Small intestine (tissue), 7 donors: ENCODE data around the gene ANO5. TPM values are rescaled to one million over a fixed set of nuclear protein-coding genes. Genes with fewer than 3 reads are reported as not detected.
A peak's percentile ranks its signal among the peaks of the same experiment; 100 is the strongest.

Experiments
- DNase-seq, 2 donors: peaks; one replicate each; pipeline versions ENCODE4 v3.0.0 to v3.0.0-alpha.2; 2013
- FAIRE-seq: peaks from 2 replicates; lab custom pipeline; 2012; peaks lifted over from hg19 to GRCh38; lab: Jason Lieb, UNC
- H3K27ac ChIP-seq, 3 donors: one replicate each; pipeline ENCODE4 v1.5.1; 2013; ENCODE audit warnings: low read length in 2 of 3, mild to moderate bottlenecking in 2 of 3, control low read depth in 1 of 3, inconsistent platforms in 1 of 3, low read depth in 1 of 3, moderate library complexity in 1 of 3
- H3K27me3 ChIP-seq, 3 donors: one replicate each; pipeline ENCODE4 v1.6.1; 2013; ENCODE audit warnings: low read length in 3 of 3, inconsistent platforms in 1 of 3; ENCODE audit not compliant: control insufficient read depth in 3 of 3, insufficient read depth in 3 of 3
- H3K36me3 ChIP-seq, 3 donors: one replicate each; pipeline ENCODE4 v1.6.1; 2013; ENCODE audit warnings: low read length in 3 of 3, inconsistent platforms in 1 of 3, low read depth in 1 of 3, mild to moderate bottlenecking in 1 of 3, moderate library complexity in 1 of 3; ENCODE audit not compliant: control insufficient read depth in 3 of 3, insufficient read depth in 2 of 3
- H3K4me1 ChIP-seq, 3 donors: one replicate each; pipeline ENCODE4 v1.6.1; 2013; ENCODE audit warnings: low read length in 2 of 3, inconsistent platforms in 1 of 3, low read depth in 1 of 3, mild to moderate bottlenecking in 1 of 3, moderate library complexity in 1 of 3; ENCODE audit not compliant: control insufficient read depth in 3 of 3, insufficient read depth in 2 of 3
- H3K4me3 ChIP-seq, 3 donors: one replicate each; pipeline ENCODE4 v1.5.1; 2013; ENCODE audit warnings: low read length in 3 of 3, control low read depth in 1 of 3, inconsistent platforms in 1 of 3, low read depth in 1 of 3, mild to moderate bottlenecking in 1 of 3, moderate library complexity in 1 of 3
- H3K9me3 ChIP-seq, 2 donors: one replicate each; pipeline ENCODE4 v1.6.1; 2013; ENCODE audit warnings: low read depth in 1 of 2, low read length in 1 of 2; ENCODE audit not compliant: control insufficient read depth in 2 of 2, insufficient read depth in 1 of 2
- WGBS, 3 donors: extraction: QIAGEN DNeasy Blood & Tissue Kit; methylation state at CpG; one replicate each; pipeline ENCODE4 v1.1.7; 2013; 5-methylcytosine and 5-hydroxymethylcytosine counted together
- polyA plus RNA-seq, 4 donors: library from polyadenylated mRNA; stranded (reverse) in 3 of 4; unstranded in 1 of 4; fragments of 200-250 nt in 3 of 4; fragments of 120-200 nt in 1 of 4; gene quantifications; one replicate each; pipeline versions ENCODE4 v1.2.1 to v1.2.3, GENCODE V29; 2013
- donor health status: healthy with polysubstance abuse.
- donor health status: control.
- donor health status: control.
- donor health status: Bipolar disorder and iron deficiency.
- donor health status: healthy.

The ANO5 gene
- polyA plus RNA-seq, 4 donors, result 1.4 to 7.8 (median 1.7) TPM

DNA sequence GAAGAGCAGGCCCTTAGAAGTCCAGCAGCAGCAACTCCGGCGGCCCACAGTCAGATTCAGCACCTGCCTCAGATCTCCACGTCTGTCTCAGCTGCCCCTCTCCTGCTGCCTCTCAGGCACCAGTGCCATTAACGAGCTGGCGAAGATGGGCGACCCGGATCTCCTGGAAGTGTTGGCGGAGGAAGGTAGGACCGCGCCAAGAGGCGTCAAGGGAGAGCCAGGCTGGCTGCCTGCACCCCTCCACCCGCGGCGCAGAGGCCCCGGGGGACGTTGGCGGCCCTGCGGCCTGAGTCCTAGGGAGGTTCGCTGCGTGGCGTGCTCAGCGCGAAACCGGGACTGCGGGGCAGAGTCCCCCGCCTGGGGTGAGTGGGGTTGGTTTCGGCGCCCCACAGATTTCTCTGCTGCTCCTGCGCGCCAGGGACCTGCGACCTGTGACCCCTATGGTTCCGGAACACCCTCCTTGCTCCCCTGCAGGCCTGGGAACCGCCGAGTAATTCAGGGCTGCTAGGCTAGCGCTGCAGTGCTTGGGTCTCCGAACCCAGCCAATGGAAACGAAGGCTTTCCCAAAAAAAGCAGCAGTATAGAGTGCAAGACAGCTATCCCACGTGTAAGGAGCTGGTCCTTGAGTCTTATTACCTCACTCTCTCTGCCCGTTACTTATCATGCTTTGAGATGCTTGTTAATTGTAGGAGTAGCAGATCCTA is 615 bp downstream of the ANO5 start:
- no peaks in the 10 kb centered on the region for H3K36me3 ChIP-seq
- H3K27me3 ChIP-seq, result peaks cover 0 to 4% (median 2%) of the 10 kb centered on the region in 3 donors
- no peaks in the 10 kb centered on the region for H3K4me1 ChIP-seq
- DNase-seq (peak; percentile 40 to 63), FAIRE-seq (no peak)
- H3K9me3 ChIP-seq, result no peaks in the 10 kb centered on the region
- H3K27ac ChIP-seq, result peak overlapping the region in 2 of 3 donors; percentile 65 to 70
- 1 to 2% (median 2%) methylated on average over 38 to 39 of the region's 39 CpGs for WGBS, 3 donors
- peak overlapping the region; percentile 41 to 89 (median 82) for H3K4me3 ChIP-seq

DNA sequence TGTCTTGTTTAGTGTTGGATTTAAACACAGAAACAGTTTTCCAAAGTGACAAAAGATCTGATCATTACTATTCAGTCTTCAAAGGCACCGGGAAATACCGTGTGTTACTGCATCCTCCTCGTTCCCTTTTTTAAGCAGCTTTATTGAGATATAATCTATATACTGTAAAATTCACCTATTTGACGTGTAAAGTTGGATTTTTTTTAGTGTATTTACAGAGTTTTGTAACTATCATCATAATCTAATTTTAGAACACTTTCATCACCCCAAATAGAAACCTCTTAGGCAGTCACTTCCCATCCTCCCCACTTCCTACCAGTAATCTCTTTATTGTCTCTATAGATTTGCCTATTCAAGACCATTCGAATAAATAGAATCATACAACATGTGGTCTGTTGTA is 1.4 kb downstream of the ANO5 start:
- WGBS, 3 donors, result 28 to 42% (median 30%) methylated on average over 5 of the region's 5 CpGs
- FAIRE-seq (no peak), DNase-seq (no peak)
- Histone ChIP-seq H3K4me1 (no peaks in the 10 kb centered on the region), H3K9me3 (no peaks in the 10 kb centered on the region), H3K4me3 (no peak overlapping the region), H3K36me3 (no peaks in the 10 kb centered on the region), H3K27me3 (peaks cover 0 to 4% (median 2%) of the 10 kb centered on the region in 3 donors), H3K27ac (no peak overlapping the region)

DNA sequence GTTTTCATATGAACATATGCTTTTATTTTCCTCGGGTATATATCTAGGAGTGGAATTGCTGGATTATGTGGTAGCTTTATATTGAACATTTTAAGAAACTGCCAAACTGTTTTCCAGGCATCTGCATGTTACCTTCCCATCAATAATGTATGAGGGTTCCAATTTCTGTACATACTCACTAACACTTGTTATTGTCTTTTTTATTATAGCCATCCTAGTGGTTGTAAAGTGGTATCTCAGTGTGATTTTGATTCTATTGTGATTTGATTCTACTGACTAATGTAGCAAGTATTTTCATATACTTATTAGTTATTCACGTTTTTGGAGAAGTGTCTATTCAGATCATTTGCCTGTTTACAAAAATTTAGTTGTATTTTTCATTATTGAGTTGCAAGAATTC is 2.0 kb downstream of the ANO5 start:
- no peak for FAIRE-seq
- peaks cover 0 to 4% (median 2%) of the 10 kb centered on the region in 3 donors for H3K27me3 ChIP-seq
- H3K4me3 ChIP-seq, result no peak overlapping the region
- no peaks in the 10 kb centered on the region for H3K4me1 ChIP-seq
- no peaks in the 10 kb centered on the region for H3K36me3 ChIP-seq
- DNase-seq, result no peak
- H3K9me3 ChIP-seq, result no peaks in the 10 kb centered on the region
- no peak overlapping the region for H3K27ac ChIP-seq
- WGBS, 3 donors, result 53 to 67% (median 54%) methylated on average over 2 of the region's 2 CpGs

DNA sequence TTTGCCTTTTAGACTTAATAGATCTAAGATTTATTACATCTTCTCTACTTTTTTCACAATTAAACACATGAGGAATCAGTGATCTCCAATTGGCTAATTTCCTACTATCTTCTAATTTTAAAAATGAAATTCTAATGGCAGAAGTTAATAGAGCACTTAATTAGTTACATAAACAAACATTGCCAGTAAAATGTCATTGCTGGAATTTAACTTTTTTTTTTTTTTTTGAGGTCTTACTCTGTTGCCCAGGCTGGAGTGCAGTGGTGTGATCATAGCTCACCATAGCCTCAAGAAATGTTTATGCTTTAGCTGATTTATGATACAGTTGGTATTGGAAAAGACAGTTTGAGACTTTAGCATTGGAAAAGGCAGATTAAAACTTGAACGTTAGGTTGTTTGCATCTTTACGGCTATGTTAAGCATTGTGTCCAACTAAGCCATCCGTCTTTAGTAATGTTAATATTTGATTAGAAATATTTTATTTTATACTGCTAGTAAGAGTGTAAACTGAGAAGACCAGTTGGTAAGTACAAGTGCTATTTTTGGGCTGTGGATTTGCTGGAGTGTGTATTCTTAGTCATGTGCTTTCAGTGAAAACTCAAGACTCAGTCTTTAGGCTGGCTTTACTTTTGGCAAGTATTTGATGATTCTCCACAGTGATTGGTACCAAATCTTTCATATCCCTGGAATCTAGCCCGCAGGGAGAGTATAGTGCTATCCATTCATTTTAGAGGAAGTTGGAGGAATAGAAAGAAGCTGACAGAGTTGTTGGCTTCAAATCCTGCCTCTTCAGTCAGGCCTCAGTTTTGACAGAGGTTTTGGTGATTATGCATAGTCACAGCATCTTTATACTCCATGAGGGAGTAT is 4.5 kb downstream of the ANO5 start:
- no peaks in the 10 kb centered on the region for H3K36me3 ChIP-seq
- no peak overlapping the region for H3K4me3 ChIP-seq
- no peak for DNase-seq
- no peak overlapping the region for H3K27ac ChIP-seq
- H3K9me3 ChIP-seq, result no peaks in the 10 kb centered on the region
- WGBS, 3 donors, result 78 to 87% (median 85%) methylated on average over 4 of the region's 4 CpGs
- H3K4me1 ChIP-seq, result no peaks in the 10 kb centered on the region
- no peak for FAIRE-seq
- H3K27me3 ChIP-seq, result peaks cover 0 to 4% (median 2%) of the 10 kb centered on the region in 3 donors

DNA sequence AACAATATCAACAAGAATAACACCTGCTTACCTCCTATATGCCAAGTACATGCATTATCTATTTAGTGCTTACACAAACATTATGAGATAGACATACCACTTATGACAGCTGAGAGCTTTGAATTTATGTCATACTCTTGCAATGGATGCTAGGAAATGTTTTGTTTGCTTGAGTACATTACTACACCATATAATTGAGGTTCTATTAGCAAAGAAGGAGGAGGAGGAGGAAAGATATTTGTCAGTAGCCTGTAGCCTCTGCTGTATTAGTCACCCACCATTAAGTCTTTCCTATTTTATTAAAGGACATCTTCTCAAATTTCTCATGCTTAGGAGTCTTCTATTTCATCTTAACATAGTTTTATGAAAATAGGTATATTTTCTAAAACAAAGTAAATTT is 6.4 kb downstream of the ANO5 start:
- Histone ChIP-seq H3K4me1 (no peaks in the 10 kb centered on the region), H3K27me3 (no peaks in the 10 kb centered on the region), H3K27ac (no peak overlapping the region), H3K36me3 (no peaks in the 10 kb centered on the region), H3K4me3 (no peak overlapping the region), H3K9me3 (no peaks in the 10 kb centered on the region)
- no peak for DNase-seq
- no peak for FAIRE-seq

DNA sequence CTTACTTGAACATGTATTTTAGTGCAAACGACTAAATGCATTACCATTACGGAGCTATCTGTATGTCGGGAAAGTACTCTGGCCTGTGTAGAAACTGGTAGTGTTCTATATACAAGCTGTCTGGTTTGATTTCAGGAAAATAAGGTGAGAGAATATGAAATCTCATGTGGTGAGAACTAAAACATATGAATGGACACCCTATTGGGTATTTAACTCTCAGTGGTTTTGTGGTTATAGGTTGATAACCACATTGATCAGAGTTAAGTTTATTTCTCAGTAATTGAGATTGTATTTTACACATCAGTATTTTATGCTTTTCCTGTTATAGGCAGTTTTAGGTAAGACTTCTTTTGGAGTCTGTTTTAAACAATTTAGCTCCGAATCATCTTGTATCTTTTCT is 10.4 kb downstream of the ANO5 start:
- no peak for DNase-seq
- no peaks in the 10 kb centered on the region for H3K4me1 ChIP-seq
- no peak overlapping the region for H3K4me3 ChIP-seq
- 87 to 92% (median 90%) methylated on average over 4 of the region's 4 CpGs for WGBS, 3 donors
- H3K27ac ChIP-seq, result no peak overlapping the region
- no peak for FAIRE-seq
- H3K27me3 ChIP-seq, result no peaks in the 10 kb centered on the region
- no peaks in the 10 kb centered on the region for H3K9me3 ChIP-seq
- no peaks in the 10 kb centered on the region for H3K36me3 ChIP-seq

DNA sequence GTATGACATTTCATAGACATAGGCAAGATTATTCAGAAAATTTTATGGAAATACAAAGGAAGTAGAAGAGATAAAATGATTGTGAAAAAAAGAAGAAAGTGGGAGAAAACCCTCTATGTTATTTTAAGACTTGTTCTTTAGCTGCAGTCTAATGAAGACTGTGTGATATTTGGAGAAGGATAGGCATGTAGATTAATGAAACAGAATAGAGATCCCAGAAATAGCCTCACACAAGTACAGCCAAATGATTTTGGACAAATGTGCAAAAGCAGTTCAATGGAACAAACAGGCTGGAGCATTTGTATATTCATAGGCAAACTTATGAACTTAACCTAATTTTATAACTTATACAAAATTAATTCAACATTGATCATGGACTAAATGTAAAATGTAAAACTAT is 14.3 kb downstream of the ANO5 start:
- FAIRE-seq (no peak), DNase-seq (no peak)
- Histone ChIP-seq H3K27ac (no peak overlapping the region), H3K4me1 (no peaks in the 10 kb centered on the region), H3K9me3 (no peaks in the 10 kb centered on the region), H3K36me3 (no peaks in the 10 kb centered on the region), H3K4me3 (no peak overlapping the region), H3K27me3 (no peaks in the 10 kb centered on the region)

DNA sequence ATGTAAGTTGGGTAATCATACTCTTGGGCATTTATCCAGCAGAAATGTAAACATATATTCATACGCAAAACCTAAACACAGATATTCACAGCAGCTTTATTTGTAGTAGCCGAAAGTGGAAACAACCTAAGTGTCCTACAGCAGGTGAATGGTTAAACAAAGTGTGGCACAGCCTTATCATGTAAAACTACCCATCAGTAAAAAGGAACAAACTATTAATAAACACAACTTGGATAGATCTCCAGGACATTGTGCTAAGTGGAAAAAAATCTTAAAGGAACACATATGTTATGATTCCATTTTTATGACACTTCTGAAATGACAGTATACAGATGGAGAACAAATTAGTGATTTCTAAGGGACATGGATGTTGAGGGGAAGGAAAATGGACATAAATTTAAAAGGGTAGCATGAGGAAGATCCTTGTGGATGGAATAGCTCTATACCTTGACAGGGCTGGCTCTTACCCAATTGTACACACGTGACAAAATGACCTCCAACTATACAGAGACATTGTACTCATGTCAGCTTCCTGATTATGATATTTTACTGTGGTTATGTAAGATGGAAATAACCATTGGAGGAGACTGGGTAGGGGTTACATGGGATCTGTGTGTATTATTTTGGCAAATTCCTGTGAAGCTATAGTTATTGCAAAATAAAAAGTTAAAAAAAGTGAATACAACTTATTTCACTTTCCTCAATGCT is 15.4 kb downstream of the ANO5 start:
- Histone ChIP-seq H3K27me3 (no peaks in the 10 kb centered on the region), H3K27ac (no peak overlapping the region), H3K9me3 (no peaks in the 10 kb centered on the region), H3K4me1 (no peaks in the 10 kb centered on the region), H3K36me3 (no peaks in the 10 kb centered on the region), H3K4me3 (no peak overlapping the region)
- WGBS, 3 donors, result 67 to 80% (median 76%) methylated on average over 3 of the region's 3 CpGs
- FAIRE-seq (no peak), DNase-seq (no peak)
